ENCODE measurements around the gene SMIM5. TPM values are rescaled to one million over a fixed set of nuclear protein-coding genes. Genes with fewer than 3 reads are reported as not detected.
"Not testable (repeated sequence)": the region's sequence is repeated elsewhere in the genome, so short reads cannot be mapped to it uniquely, and the experiment has no call there.

Gene SMIM5
- total RNA-seq, 1 experiment from 2014 or later = 16.7 TPM

GRCh38 chr17:75624714-75625345 is 8.4 kb upstream of the SMIM5 start:
- DNase-seq (ENCODE audit: low spot score) = no peak

DNA sequence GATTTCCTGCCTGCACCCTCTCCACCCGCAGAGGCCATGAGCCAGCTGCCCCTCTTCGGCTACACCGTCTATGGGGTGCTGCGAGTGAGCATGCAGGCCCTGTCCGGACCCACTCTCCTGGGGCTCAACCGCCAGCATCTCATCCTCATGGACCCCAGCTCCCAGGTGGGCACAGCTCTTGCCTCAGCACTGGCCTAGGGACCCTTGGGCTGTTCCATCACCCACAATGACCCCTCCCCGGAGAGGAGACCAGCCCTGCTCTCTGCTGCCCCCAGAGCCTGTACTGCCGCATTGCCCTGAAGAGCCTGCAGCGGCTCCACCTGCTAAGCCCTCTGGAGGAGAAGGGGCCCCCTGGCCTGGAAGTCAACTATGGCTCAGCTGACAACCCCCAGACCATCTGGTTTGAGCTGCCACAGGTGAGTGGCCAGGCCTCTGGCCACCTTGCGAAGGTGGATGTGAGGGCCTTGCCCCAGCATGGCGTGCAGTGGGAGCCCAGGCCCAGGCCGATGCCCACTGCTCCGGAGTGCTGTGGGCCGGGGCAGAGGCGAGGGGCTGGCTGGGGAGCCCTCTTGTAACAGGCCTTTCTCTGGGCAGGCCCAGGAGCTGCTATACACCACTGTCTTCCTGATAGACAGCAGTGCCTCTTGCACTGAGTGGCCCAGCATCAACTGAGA is 7.3 kb upstream of the SMIM5 start:
- DNase-seq (ENCODE audit: low spot score) = no peak

DNA sequence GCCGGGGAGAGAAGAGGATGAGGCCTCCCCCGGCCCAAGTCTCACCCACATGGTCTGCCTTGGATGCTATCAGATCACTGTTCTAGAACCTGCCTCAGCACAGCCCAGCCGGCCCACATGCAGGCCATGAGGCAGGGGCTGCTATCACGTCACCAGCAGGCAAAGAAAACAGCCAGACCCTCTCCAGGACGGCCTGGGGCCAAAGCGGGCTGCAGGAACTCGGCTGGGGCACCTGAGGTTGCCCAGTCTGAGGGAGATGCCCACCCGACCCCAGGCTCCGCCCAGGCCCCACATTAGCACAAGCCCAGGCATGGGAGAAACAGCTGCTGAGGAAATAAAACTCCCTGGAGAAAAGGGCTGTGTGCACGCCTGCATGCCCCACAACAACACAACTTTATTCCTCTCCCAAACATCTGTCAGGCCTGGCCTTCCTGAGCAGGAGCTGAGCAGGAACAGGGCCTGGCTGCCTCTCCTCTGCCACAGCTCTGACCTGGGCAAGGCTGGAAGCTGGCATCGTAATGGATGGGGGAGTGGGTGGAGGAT is 6.7 kb upstream of the SMIM5 start:
- DNase-seq (ENCODE audit: low spot score) = no peak

DNA sequence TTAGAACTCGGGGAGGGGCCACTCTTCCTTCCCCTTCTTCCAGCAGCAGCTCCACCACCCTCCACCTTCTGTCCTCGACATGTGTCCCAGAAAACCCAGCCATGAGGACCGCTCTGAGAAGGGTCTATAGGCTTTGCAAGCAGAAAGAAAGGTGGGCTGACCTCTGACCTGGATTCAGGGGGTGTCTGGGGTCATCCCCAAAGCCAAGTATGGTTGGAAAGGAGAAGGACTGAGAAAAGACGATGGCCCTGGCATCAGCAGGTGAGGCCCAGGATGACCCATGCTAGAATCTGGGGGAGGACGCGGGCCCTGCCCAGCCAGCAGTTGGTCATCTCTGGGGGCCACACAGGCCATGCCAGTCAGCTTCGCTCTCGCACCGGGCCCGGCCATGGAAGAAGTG is 6.1 kb upstream of the SMIM5 start:
- DNase-seq (ENCODE audit: low spot score) = no peak

- no peak for DNase-seq (ENCODE audit: low spot score)
Observed at GRCh38 chr17:75628425-75628824, 4.8 kb upstream of the SMIM5 start.

- no peak for DNase-seq (ENCODE audit: low spot score)
Observed at GRCh38 chr17:75629157-75629556, 4.1 kb upstream of the SMIM5 start.

- no peak for DNase-seq (ENCODE audit: low spot score)
Observed at GRCh38 chr17:75630071-75630917, 2.9 kb upstream of the SMIM5 start.

DNA sequence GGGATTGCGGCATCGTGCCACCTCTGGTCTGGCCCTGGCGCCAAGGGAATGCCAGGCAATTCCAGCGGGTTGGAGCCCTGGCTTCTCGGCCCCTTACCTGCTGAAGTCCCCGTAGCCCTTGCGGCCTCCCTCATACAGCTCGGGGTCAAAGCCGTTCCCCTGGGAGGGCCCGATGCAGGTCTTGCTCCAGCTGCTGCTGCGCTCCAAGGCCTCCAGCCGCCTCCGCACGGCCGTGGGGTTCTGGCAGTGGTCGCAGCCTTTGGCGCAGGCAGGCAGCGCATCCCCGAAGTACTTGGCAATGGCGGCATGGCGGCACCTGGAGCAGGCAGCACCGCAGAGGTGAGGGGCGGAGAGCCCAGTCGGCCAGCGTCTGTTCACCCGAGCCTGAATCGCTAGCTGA is 1.9 kb upstream of the SMIM5 start:
- no peak for DNase-seq (ENCODE audit: low spot score)

DNA sequence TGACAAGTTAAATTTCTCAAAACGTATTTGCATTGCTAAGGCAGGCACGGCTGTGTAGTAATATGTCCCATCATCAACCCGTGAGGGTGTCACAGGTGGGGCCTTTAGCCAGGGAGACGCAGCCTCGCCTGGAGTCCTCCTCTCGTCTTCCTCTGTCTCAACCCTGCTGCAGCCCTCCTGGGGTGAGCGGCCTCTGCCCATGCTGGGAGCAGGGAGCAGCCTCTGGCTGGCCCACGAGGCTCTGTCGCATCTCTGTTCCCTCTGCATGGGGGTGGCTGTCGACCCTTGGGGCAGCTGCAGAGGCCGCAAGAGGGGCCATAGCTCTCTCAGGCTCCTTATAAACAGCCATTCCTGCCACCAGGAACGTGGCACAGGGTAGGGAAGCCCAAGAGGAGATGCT is 806 bp upstream of the SMIM5 start:
- DNase-seq (ENCODE audit: low spot score) = no peak

DNA sequence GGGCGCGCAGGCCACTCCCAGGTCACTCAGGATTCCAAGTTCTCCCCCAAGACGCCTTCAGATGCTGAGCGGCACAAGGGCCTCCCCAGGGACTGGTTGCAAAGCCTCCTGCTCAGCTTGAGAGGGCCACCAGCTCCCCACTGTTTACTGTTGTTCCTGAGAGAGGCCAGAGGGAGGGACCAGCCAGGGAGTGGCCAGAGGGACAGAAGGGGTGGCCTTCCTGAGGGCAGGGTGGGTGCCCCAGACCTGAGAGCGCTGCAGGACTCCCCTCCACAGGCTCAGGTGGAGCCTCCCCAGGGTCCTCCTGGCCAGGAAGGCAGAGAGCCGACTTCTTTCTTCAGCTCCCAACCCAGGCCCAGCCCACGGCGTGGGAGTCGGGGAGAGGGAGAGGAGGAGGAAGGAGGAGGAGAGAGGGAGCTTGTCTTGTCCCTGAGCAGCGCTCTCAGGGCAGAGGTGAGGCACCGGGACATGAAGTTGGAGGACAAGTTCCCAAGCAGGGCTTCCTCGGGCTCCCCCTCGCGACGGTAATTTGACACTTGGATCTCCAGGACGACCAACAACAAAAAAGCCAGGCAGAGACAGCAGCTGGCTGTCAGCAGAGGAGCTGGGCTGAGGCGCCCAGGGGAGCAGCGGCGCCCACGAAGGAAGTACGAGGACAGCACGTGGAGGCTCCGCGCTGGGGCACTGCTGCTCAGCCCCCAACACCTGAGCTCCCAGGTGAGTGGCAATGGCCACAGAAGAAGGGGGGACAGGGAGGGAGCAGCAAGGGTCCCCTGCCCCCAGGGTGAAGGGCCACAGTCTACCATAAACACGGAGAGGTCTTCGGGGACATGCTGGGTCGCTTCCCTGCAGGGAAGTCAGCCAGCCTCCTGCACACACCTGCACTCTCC is 497 bp downstream of the SMIM5 start:
- DNase-seq (ENCODE audit: low spot score) = peak; percentile 96

DNA sequence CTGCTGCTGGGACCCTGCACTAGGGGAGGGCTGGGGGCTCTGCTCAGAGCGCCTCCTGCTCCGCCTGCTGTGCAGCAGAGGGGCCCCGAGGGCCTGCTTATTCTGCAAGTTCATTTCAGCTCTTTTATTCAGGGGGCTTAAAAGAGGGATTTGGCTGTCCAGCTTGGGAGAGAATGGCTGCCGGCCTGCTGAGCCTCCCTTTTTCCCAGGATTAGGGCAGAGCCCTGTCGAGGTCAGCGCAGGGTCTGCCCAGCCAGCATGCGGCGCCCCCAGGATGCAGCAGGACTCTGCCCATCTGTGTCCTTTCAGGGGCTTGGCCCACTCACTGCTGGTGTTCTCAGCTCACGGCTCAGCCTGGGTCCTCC is 1.1 kb downstream of the SMIM5 start:
- no peak for DNase-seq (ENCODE audit: low spot score)

DNA sequence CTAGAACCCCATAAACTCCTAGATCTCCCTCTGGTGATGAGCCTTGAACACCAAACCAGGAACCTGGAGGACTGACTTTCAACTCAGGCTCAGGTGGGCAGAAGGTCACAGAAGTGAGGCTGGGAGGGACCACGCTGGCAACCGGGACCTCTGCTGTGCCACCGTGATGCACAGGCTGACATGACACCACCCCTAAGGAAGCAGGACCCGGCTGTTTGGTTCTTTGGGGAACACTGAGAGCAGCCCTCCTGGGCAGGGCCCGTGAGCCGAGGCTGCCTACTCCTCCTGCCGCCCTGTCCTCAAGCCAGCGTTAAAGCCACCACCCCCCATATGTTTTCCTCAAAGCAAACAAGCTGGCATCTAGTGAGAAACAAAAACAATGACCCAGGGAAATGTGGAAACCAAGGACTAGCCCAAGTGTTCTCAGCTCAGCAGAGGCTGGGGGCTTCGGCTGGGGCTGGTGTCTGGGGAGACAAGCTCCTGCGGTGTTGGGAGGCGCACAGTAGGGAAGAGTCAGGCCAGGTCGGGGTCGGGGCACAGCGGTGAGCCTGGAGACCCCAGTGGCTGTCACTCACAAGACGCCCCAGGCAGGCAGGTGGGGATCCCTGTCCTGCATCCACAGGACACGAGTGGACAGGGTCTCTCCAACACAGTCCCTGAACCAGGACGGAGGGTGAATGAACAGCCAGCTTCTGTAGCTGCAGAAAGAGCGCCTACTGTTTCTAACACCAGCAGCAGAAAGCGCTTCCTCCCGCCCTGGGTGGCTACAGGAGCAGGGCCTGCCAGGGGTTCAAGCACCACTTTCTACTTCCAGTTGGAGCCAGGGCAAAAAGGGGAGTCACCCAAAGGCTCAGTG is 1.7 kb downstream of the SMIM5 start:
- no peak for DNase-seq (ENCODE audit: low spot score)

DNA sequence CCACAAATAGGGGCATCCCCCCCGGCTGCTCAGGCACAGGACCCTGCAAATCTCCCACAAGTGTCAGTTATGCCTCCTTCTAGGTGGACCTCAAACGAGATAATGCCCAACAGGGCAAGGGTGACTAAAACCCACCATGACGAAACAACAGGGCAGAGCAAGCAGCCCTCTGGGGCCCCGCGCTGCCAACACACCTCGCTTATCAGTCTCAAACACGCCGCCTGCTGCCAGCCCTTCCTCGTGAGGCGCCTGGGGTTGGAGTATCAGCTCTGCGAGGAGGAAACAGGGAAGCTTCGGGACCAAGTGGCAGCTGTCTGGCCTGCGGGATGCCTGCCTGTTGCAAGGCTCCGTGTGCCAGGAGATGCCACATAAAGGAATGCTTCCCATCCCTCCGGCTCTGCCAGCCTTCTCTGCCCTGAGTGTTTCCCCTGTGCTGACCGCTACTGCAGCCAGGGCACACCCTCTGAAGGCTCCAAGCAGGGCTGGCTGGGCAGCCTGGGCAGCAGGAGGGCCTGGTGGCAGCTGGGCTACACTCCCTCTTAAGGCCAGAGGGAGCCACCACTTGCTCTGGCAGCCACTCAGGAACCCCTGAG is 2.5 kb downstream of the SMIM5 start:
- peak; percentile 72 for DNase-seq (ENCODE audit: low spot score)

DNA sequence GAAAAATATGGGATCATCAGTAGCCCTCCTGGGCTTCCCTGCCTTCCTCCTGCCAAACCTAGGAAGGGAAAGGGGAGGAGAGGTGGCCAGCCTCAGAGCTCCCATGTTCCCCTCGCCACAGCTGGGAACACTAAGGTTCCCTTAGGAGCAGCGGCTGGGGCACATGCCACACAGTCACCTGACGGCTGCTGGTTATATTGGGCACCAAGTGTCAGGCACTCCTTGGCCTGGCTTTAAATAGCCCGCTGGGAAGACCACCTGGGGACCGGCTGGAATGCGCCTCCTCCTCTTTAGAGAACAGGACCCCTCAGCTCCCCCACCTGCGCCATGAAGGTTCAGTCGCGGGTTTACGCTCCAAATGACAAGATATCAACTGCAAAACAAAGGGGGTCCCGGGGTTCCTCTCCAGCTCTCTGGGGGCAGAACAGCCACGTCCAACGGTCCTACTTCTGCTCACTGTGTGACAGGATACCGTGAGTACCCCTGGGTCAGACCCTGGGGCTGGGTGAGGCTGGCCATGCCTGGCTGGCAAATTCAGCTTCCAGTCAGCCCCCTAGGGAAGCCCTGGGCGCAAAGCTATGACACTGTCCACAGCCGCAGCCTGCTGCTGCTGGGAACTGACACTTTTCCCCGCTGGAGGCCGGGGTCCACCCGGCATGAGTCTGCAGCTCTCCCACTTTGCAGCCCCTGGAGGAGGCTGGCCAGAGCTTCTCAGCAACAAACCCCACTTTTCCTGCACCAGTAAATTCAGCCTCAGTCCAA is 3.3 kb downstream of the SMIM5 start:
- DNase-seq (ENCODE audit: low spot score) = no peak

GRCh38 chr17:75637143-75637538 is 3.9 kb downstream of the SMIM5 start:
- no peak for DNase-seq (ENCODE audit: low spot score)

DNA sequence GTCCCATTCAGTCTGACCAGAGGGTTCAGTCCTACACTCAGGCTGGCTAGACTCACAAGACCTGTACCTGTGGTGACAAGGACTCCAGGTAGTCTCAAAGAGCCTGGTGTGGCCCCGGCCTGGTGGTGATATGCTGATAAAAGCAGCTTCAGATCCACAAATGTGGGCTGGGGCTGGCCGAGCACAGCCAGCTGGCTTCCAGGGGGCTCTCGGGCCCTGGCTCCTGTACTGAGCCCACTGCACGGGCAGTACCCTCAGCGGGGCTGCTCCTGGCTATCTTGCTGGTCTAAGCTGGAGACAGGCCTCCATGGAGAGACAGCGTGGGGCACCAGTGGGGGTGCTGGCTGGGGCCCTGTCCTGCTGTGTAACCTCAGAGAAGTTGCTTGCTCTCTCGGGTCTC is 4.3 kb downstream of the SMIM5 start:
- no peak for DNase-seq (ENCODE audit: low spot score)

DNA sequence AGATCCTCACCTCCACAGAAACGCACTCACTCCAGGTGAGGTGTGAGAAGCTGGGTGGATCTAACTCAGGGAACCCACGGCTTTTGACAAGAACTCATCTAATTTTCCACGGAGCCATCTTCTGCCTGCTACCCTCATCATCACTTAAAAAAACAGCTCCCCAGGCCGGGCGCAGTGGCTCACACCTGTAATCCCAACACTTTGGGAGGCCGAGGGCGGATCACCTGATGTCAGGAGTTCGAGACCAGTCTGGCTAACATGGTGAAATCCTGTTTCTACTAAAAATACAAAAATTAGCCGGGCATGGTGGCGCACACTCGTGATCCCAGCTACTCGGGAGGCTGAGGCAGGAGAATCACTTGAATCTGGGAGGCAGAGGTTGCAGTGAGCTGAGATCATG is 4.8 kb downstream of the SMIM5 start:
- DNase-seq (ENCODE audit: low spot score) = not testable (repeated sequence)

DNA sequence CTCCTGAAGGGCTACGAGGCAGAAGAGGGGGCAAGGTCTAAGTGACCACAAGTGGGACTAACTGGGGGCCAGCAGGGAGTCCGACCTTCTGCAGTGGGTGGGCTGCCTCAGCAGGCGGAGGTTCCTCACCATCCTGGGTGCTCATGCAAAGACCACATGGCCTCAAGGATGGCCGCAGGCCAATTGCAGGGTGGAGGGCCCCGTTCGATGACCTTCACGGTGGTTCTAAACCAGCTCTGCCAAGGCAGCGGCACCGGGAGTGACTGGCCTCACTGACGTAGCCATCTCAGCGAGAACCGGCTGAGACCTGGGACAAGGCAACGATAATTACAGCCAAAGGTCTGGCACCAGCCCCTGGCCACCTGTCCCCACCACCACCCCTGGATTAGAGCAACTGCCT is 5.7 kb downstream of the SMIM5 start:
- DNase-seq (ENCODE audit: low spot score) = no peak

GRCh38 chr17:75639327-75639726 is 6.1 kb downstream of the SMIM5 start:
- DNase-seq (ENCODE audit: low spot score) = no peak
